Endodermal cell (in vitro differentiated cells): ENCODE measurements around the gene AGK. TPM values are rescaled to one million over a fixed set of nuclear protein-coding genes. Genes with fewer than 3 reads are reported as not detected.

Experiments
- DNase-seq: peaks from one replicate; pipeline ENCODE4 v3.0.0-alpha.2; 2017
- H3K27ac ChIP-seq: 2 replicates; pipeline ENCODE4 v1.5.1; 2013; ENCODE audit warnings: mild to moderate bottlenecking, low read depth, low read length, moderate library complexity
- H3K27me3 ChIP-seq: 2 replicates; pipeline ENCODE4 v1.6.1; 2013; ENCODE audit warnings: mild to moderate bottlenecking, low read length, moderate library complexity; ENCODE audit not compliant: insufficient read depth, control insufficient read depth, poor library complexity, severe bottlenecking
- H3K36me3 ChIP-seq: 2 replicates; pipeline ENCODE4 v1.7.0; 2013; ENCODE audit warnings: mild to moderate bottlenecking, low read length, moderate library complexity; ENCODE audit not compliant: control insufficient read depth, insufficient read depth
- H3K4me1 ChIP-seq: one replicate; pipeline ENCODE4 v1.7.0; 2013; ENCODE audit warnings: low read length; ENCODE audit not compliant: control insufficient read depth, insufficient read depth
- H3K4me3 ChIP-seq: 2 replicates; pipeline ENCODE4 v1.5.1; 2013; ENCODE audit warnings: mild to moderate bottlenecking, low read length, moderate library complexity
- H3K9ac ChIP-seq: 2 replicates; pipeline ENCODE4 v1.6.1; 2013; ENCODE audit warnings: mild to moderate bottlenecking, low read length, moderate library complexity; ENCODE audit not compliant: poor library complexity, severe bottlenecking; ENCODE audit errors: extremely low read depth
- H3K9me3 ChIP-seq: 2 replicates; pipeline ENCODE4 v1.6.1; 2013; ENCODE audit warnings: mild to moderate bottlenecking, low read length, moderate library complexity; ENCODE audit not compliant: control insufficient read depth
- H3K27ac Mint-ChIP-seq: 2 replicates; pipeline ENCODE4 v1.8.0; 2020; ENCODE audit warnings: mixed read lengths
- H3K27me3 Mint-ChIP-seq: 2 replicates; pipeline ENCODE4 v1.8.0; 2021; ENCODE audit warnings: mild to moderate bottlenecking, mixed read lengths; ENCODE audit not compliant: insufficient read depth
- H3K36me3 Mint-ChIP-seq: 2 replicates; pipeline ENCODE4 v1.8.0; 2020; ENCODE audit warnings: low read depth, mixed read lengths
- H3K4me1 Mint-ChIP-seq: 2 replicates; pipeline ENCODE4 v1.8.0; 2020; ENCODE audit warnings: mixed read lengths
- H3K4me3 Mint-ChIP-seq: 2 replicates; pipeline ENCODE4 v1.8.0; 2020; ENCODE audit warnings: mild to moderate bottlenecking, moderate library complexity, mixed read lengths
- H3K9me3 Mint-ChIP-seq: 2 replicates; pipeline ENCODE4 v1.8.0; 2020; ENCODE audit warnings: mild to moderate bottlenecking, mixed read lengths
- WGBS, 2 experiments: methylation state at CpG; one replicate each; pipeline versions ENCODE4 v1.1.5 to v1.1.7; 2013; ENCODE audit warnings: missing lambda C conversion rate in 2 of 2, mixed read lengths in 1 of 2; ENCODE audit not compliant: insufficient coverage in 1 of 2, insufficient read length in 1 of 2; 5-methylcytosine and 5-hydroxymethylcytosine counted together
- total RNA-seq, 2 donors: library from RNA; stranded (reverse); fragmentation: NEBNext Ultra II Directional in 1 of 2; extraction: Animal tissue kit (Norgen Biotek cat#: 25700) in 1 of 2; gene quantifications; 2 replicates in 1 of 2; 3 replicates in 1 of 2; pipeline ENCODE4 v1.2.1, GENCODE V29; 2021
- TF ChIP-seq, protein P1 (sequence below): fragments of 200-600 bp; sonication (generic); conservative IDR thresholded peaks from 2 replicates; pipeline ENCODE4 v1.5.0; 2021; ENCODE audit warnings: antibody characterized with exemption, mild to moderate bottlenecking

The AGK gene
- total RNA-seq, 2 donors from 2014 or later: 30.2 to 41.7 TPM

DNA sequence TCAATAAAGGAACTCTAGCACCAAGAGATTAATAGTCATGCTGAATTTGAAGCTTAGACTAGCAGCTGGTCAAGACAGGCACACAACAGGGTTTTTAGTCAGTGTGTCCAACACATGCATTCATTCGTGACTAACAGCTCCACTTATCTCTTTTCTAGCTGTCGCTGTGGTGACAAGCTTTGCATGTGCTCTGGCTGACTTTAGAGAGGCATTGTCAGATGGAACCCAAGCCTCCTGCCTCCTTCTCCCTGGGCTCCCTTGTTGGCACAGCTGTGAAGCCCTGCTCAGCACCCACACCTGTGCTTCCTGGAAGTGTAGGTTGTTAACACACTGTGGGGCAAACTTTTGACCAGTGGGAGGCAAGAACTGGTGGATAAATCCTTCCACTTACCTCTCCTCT is 9.8 kb upstream of the AGK start:
- Histone ChIP-seq H3K4me1 (no peaks in the 10 kb centered on the region), H3K9ac (no peak overlapping the region), H3K36me3 (no peaks in the 10 kb centered on the region), H3K4me3 (no peak overlapping the region), H3K9me3 (no peaks in the 10 kb centered on the region), H3K27ac (no peak overlapping the region), H3K27me3 (no peaks in the 10 kb centered on the region)
- 60 to 91% methylated on average over 1 to 2 of the region's 2 CpGs for WGBS, 2 experiments
- Mint-ChIP-seq H3K27me3 (no peaks in the 10 kb centered on the region), H3K9me3 (no peaks in the 10 kb centered on the region), H3K27ac (no peak overlapping the region), H3K4me1 (no peaks in the 10 kb centered on the region), H3K4me3 (no peak overlapping the region), H3K36me3 (no peaks in the 10 kb centered on the region)
- TF ChIP-seq, protein P1, sequence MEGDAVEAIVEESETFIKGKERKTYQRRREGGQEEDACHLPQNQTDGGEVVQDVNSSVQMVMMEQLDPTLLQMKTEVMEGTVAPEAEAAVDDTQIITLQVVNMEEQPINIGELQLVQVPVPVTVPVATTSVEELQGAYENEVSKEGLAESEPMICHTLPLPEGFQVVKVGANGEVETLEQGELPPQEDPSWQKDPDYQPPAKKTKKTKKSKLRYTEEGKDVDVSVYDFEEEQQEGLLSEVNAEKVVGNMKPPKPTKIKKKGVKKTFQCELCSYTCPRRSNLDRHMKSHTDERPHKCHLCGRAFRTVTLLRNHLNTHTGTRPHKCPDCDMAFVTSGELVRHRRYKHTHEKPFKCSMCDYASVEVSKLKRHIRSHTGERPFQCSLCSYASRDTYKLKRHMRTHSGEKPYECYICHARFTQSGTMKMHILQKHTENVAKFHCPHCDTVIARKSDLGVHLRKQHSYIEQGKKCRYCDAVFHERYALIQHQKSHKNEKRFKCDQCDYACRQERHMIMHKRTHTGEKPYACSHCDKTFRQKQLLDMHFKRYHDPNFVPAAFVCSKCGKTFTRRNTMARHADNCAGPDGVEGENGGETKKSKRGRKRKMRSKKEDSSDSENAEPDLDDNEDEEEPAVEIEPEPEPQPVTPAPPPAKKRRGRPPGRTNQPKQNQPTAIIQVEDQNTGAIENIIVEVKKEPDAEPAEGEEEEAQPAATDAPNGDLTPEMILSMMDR: no peak
- DNase-seq: no peak

DNA sequence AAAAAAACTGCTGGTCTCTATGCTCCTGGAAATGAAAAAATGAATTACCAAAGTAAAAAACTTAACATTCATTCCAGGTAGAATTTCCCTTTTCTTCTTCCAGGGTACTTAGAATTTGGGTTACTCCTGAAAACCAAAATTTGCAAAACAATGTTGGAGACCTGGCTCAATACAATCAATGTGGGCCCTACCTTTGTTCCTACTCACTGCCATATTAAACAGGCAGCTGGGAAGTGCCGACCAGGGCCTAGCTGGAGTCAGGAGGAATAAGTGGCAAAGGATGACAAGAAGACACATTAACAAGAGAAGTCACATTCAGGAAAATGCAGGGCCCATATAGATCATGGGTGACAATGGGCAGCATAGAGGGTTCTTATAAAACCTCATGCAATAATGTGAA is 6.4 kb upstream of the AGK start:
- no peak overlapping the region for H3K27ac ChIP-seq
- no peaks in the 10 kb centered on the region for H3K36me3 Mint-ChIP-seq
- no peak for DNase-seq
- 68% methylated on average over 1 of the region's 1 CpG; no CpG with 5 or more reads in 1 of the 2 experiments for WGBS, 2 experiments
- H3K9ac ChIP-seq: no peak overlapping the region
- H3K9me3 Mint-ChIP-seq: no peaks in the 10 kb centered on the region
- no peaks in the 10 kb centered on the region for H3K36me3 ChIP-seq
- no peaks in the 10 kb centered on the region for H3K4me1 Mint-ChIP-seq
- H3K4me1 ChIP-seq: no peaks in the 10 kb centered on the region
- no peaks in the 10 kb centered on the region for H3K27me3 ChIP-seq
- no peaks in the 10 kb centered on the region for H3K9me3 ChIP-seq
- H3K27ac Mint-ChIP-seq: peak overlapping the region; percentile 31
- no peak overlapping the region for H3K4me3 ChIP-seq
- H3K4me3 Mint-ChIP-seq: no peak overlapping the region
- TF ChIP-seq, protein P1: no peak
- H3K27me3 Mint-ChIP-seq: no peaks in the 10 kb centered on the region

DNA sequence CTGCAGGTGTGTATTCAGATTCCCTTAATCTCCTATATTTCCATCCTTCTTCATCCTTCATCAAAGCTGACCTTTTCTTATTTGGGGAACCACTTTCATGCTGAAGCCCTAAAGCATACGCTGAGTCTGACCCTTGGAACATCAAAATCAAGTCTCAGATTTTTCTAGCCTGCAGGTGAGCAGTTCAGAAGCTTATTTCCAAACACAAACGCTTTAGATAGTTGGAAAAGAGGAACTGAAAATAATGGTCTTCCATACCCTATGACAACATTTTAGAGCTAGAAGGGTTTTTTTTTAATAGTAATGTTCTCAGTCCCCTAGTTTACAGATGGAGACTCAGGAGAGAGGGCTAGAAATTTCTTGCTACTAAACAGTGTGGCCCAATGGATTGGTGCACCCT is 1.6 kb upstream of the AGK start:
- H3K9me3 ChIP-seq: no peaks in the 10 kb centered on the region
- TF ChIP-seq, protein P1: no peak
- H3K4me3 ChIP-seq: no peak overlapping the region
- Mint-ChIP-seq H3K36me3 (peaks cover 3% of the 10 kb centered on the region), H3K9me3 (no peaks in the 10 kb centered on the region), H3K4me1 (peaks cover 15% of the 10 kb centered on the region), H3K27ac (no peak overlapping the region), H3K4me3 (no peak overlapping the region), H3K27me3 (no peaks in the 10 kb centered on the region)
- H3K36me3 ChIP-seq: peaks cover 11% of the 10 kb centered on the region
- 80 to 96% methylated on average over 1 to 2 of the region's 2 CpGs for WGBS, 2 experiments
- no peaks in the 10 kb centered on the region for H3K4me1 ChIP-seq
- no peak overlapping the region for H3K27ac ChIP-seq
- DNase-seq: no peak
- H3K9ac ChIP-seq: no peak overlapping the region
- H3K27me3 ChIP-seq: no peaks in the 10 kb centered on the region
